K562 (cell line): ENCODE measurements around the gene EHD3.

Experiments used
- PTBP1 ChIP-seq: fragments of 200-400 bp; formaldehyde crosslinking; IDR thresholded peaks from 2 replicates; pipeline ENCODE4 v1.6.1; 2017; ENCODE audit warnings: low read depth, low read length
- SPI1 ChIP-seq: IDR thresholded peaks from 2 replicates; pipeline ENCODE4 v1.6.1; 2011; ENCODE audit warnings: low read depth, low read length, control low read depth, borderline replicate concordance
- STAT5A ChIP-seq: IDR thresholded peaks from 2 replicates; pipeline ENCODE4 v1.6.1; 2012; ENCODE audit warnings: low read length, inconsistent platforms, borderline replicate concordance
- TF ChIP-seq, protein P1 (sequence below), 2 experiments: fragments of 450-650 bp; formaldehyde crosslinking in 1 of 2; IDR thresholded peaks; 2 replicates each; pipeline versions ENCODE4 v1.4.0 to v1.6.1; 2014 to 2020; ENCODE audit warnings: mild to moderate bottlenecking in 2 of 2, borderline replicate concordance in 1 of 2, low read depth in 1 of 2

DNA sequence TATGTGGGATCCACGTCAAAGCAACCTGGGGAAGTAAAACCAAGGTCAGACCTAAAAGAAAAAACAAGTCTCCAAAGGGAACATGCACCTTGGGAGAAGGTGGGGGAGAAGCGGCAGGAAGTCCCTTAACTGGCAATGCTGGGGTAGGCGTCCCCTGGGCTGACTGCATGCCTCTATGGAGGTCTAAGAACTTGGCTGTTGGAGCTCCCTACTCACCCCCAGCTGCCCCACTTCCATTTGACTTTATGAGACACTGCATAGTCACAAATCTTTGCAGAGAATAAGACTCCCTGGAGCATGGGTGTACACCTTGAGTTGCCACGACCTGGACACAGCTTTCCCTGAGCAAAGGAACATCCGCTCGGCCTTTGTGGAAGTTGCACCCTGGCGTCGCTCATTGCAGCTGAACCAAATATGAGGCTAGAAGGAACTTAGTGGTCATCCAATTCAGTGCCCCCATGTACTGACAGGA, 19.5 kb upstream of the EHD3 start:
- TF ChIP-seq SPI1 (no peak), STAT5A (no peak), PTBP1 (no peak)
- TF ChIP-seq, protein P1, sequence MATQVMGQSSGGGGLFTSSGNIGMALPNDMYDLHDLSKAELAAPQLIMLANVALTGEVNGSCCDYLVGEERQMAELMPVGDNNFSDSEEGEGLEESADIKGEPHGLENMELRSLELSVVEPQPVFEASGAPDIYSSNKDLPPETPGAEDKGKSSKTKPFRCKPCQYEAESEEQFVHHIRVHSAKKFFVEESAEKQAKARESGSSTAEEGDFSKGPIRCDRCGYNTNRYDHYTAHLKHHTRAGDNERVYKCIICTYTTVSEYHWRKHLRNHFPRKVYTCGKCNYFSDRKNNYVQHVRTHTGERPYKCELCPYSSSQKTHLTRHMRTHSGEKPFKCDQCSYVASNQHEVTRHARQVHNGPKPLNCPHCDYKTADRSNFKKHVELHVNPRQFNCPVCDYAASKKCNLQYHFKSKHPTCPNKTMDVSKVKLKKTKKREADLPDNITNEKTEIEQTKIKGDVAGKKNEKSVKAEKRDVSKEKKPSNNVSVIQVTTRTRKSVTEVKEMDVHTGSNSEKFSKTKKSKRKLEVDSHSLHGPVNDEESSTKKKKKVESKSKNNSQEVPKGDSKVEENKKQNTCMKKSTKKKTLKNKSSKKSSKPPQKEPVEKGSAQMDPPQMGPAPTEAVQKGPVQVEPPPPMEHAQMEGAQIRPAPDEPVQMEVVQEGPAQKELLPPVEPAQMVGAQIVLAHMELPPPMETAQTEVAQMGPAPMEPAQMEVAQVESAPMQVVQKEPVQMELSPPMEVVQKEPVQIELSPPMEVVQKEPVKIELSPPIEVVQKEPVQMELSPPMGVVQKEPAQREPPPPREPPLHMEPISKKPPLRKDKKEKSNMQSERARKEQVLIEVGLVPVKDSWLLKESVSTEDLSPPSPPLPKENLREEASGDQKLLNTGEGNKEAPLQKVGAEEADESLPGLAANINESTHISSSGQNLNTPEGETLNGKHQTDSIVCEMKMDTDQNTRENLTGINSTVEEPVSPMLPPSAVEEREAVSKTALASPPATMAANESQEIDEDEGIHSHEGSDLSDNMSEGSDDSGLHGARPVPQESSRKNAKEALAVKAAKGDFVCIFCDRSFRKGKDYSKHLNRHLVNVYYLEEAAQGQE (IDR thresholded peaks at IDR 0.05; ENCODE audit: borderline replicate concordance) = no peak
- TF ChIP-seq, protein P1 (CRISPR knock-in tag; IDR thresholded peaks at IDR 0.05; ENCODE audit: low read depth) = no peak
